GM19025 (cell line): ENCODE data around the gene FRMD1.

ENCODE experiments used
- ATAC-seq: cut with Tn5 transposase; IDR thresholded peaks from one replicate; pipeline ENCODE4 v1.9.1; 2021; ENCODE audit warnings: mild to moderate bottlenecking, low read depth, moderate library complexity; ENCODE audit not compliant: unreplicated experiment

Gene FRMD1

DNA sequence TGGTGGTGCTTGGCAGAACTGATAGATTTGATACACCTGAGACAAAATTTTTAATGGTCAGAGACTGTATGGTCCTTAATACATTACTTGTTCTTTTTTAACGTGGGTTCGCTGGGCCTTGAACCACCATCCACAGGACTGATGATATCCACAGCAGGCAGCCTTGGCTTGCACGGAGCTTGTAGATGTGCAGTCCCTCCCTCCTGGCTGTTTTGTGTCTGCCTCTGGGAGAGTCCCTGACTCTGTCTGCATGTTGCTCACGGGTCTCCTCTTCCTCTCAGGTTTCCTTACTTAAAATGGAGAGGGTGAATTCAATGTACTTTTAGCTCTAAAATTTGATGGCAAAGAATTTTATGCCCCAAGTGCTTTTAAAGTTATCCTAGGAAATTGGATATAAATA lies 64.0 kb downstream of the FRMD1 start:
- no peak for ATAC-seq

- ATAC-seq: no peak
Measured at GRCh38 chr6:168014428-168014827, 64.6 kb downstream of the FRMD1 start.

GRCh38 chr6:168013250-168013915 lies 65.6 kb downstream of the FRMD1 start:
- ATAC-seq: no peak

DNA sequence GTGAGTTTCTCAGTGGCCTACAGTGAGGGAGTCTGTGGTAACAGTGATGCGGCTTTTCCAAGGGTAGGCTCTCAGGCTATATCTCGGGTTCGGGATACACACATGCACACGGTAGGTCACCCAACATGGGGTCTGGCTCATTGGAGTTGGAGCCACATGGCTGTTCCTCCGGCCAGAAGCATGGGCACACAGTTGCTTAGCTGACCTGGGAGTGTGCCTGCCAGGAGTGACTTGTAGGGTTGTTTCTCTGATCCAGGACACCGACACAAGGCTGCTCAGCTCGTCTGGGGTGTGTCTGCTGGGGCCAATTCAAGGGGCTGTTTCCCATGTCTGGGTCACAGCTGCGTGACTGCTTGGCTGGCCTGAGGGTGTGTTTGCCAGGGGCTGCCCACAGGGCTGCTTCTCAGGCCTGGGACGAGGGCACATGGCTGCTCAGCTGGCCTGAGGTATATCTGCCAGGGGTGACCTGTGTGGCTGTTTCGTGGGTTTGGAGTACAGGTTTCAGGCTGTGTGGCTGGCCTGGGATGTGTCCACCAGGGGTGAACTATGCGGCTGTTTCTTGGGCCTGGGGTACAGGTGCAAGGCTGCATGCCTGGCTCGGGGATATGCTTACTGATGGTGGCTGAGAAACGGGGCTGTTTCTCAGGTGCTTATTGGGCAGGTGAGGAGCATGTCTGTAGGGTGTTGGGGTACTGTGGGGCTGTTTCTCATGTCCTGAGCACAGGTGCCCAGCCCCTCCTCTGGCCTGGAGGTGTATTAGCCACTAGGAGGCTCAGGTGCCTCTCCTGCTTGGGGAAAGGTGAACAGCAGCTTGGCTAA lies 66.4 kb downstream of the FRMD1 start:
- no peak for ATAC-seq

GRCh38 chr6:168011291-168011690 lies 67.7 kb downstream of the FRMD1 start:
- ATAC-seq: no peak

GRCh38 chr6:168009331-168009730 lies 69.7 kb downstream of the FRMD1 start:
- no peak for ATAC-seq

DNA sequence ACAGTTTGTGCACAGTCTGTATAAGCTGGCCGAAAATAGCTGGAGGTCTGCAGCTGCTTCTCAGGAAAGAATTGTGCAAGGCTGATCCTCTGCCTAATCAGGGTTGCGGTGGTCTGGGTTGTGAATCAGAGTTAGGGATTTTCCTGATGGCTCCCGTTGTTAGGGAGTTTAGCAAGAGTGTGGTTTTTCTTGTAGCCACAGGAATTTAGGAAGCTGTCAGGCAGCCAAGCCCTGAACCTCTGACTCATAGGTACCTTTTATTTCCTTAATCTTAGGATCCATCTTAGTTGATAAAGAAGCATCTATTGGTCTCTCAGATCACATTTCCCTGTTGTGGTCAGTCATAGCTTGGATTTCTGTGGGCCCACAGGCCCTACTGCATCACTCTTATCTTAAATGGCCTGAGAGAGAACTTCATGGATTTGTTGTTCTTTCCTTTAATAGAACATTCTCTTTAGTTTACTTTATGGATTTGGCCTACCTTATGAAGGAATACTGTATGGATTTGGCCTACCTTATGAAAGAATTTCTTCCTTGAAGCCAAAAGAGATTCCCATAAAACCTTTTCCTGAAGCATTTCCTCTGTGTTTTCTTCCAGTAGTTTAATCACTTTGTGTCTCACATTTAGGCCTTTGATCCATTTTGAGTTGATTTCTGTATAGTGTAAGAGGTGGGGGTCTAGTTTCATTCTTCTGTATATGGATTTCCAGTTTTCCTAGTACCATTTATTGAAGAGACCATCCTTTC lies 71.2 kb downstream of the FRMD1 start:
- ATAC-seq: no peak

- ATAC-seq: no peak
Measured at GRCh38 chr6:168005796-168006195, 73.2 kb downstream of the FRMD1 start.

GRCh38 chr6:168004945-168005344 lies 74.1 kb downstream of the FRMD1 start:
- no peak for ATAC-seq

GRCh38 chr6:168004023-168004422 lies 75.0 kb downstream of the FRMD1 start:
- ATAC-seq: no peak
